Measurements from ENCODE around the gene VRK2. TPM values are rescaled to one million over a fixed set of nuclear protein-coding genes. Genes with fewer than 3 reads are reported as not detected.
"Not testable (repeated sequence)": the region's sequence is repeated elsewhere in the genome, so short reads cannot be mapped to it uniquely, and the experiment has no call there.

The VRK2 gene
- total RNA-seq, 2 donors from 2014 or later = 15.3 to 19.8 TPM

DNA sequence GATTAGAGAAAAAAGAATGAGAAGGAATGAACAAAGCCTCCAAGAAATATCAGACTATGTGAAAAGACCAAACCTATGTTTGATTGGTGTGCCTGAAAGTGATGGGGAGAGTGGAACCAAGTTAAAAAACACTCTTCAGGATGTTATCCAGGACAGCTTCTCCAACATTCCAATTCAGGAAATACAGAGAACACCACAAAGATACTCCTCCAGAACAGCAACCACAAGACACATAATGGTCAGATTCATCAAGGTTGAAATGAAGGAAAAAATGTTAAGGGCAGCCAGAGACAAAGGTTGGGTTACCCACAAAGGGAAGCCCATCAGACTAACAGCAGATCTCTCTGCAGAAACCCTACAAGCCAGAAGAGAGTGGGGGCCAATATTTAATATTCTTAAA lies 123.2 kb downstream of the VRK2 start:
- not testable (repeated sequence) for H3K27me3 Mint-ChIP-seq; H3K27ac Mint-ChIP-seq; H3K36me3 Mint-ChIP-seq (ENCODE audit: low read depth); DNase-seq; ATAC-seq; H3K4me3 Mint-ChIP-seq; H3K4me1 Mint-ChIP-seq; H3K9me3 ChIP-seq (ENCODE audit: control insufficient read depth, low read length, poor library complexity, severe bottlenecking)

DNA sequence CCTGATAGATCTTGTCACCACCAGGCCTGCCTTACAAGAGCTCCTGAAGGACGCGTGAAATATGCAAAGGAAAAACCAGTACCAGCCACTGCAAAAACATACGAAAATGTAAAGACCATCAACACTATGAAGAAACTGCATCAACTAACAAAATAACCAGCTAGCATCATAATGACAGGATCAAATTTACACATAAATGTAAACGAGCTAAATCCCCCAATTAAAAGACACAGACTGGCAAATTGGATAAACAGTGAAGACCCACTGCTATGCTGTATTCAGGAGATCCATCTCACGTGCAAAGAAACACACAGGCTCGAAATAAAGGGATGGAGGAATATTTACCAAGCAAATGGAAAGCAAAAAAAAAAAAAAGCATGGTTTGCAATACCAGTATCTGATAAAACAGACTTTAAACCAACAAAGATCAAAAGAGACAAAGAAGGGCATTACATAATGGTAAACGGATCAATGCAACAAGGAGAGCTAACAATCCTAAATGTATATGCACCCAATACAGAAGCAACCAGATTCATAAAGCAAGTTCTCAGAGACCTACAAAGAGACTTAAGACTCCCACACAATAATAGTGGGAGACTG lies 123.8 kb downstream of the VRK2 start:
- ATAC-seq; H3K4me3 Mint-ChIP-seq; H3K27me3 Mint-ChIP-seq; DNase-seq; H3K4me1 Mint-ChIP-seq; H3K27ac Mint-ChIP-seq; H3K9me3 ChIP-seq (ENCODE audit: control insufficient read depth, low read length, poor library complexity, severe bottlenecking); H3K36me3 Mint-ChIP-seq (ENCODE audit: low read depth): not testable (repeated sequence)

DNA sequence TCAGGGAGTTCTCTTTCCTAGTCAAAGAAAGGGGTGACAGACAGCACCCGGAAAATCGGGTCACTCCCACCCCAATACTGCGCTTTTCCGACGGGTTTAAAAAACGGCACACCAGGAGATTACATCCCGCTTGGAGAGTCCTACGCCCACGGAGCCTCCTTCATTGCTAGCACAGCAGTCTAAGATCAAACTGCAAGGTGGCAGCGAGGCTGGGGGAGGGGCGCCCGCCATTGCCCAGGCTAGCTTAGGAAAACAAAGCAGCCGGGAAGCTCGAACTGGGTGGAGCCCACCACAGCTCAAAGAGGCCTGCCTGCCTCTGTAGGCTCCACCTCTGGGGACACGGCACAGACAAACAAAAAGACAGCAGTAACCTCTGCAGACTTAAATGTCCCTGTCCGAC lies 125.2 kb downstream of the VRK2 start:
- H3K36me3 Mint-ChIP-seq (ENCODE audit: low read depth); DNase-seq: not testable (repeated sequence)

DNA sequence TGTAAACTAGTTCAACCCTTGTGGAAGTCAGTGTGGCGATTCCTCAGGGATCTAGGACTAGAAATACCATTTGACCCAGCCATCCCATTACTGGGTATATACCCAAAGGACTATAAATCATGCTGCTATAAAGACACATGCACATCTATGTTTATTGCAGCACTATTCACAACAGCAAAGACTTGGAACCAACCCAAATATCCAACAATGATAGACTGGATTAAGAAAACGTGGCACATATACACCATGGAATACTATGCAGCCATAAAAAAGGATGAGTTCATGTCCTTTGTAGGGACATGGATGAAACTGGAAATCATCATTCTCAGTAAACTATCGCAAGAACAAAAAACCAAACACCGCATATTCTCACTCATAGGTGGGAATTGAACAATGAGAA lies 130.6 kb downstream of the VRK2 start:
- not testable (repeated sequence) for H3K4me1 Mint-ChIP-seq; H3K36me3 Mint-ChIP-seq (ENCODE audit: low read depth); H3K27me3 Mint-ChIP-seq; ATAC-seq; H3K27ac Mint-ChIP-seq; H3K4me3 Mint-ChIP-seq; H3K9me3 ChIP-seq (ENCODE audit: control insufficient read depth, low read length, poor library complexity, severe bottlenecking); DNase-seq

More for the DNA sequence above, 125.2 kb downstream of the VRK2 start:
- H3K9me3 ChIP-seq (ENCODE audit: control insufficient read depth, low read length, poor library complexity, severe bottlenecking); ATAC-seq; H3K4me1 Mint-ChIP-seq; H3K27ac Mint-ChIP-seq; H3K4me3 Mint-ChIP-seq; H3K27me3 Mint-ChIP-seq: not testable (repeated sequence)

DNA sequence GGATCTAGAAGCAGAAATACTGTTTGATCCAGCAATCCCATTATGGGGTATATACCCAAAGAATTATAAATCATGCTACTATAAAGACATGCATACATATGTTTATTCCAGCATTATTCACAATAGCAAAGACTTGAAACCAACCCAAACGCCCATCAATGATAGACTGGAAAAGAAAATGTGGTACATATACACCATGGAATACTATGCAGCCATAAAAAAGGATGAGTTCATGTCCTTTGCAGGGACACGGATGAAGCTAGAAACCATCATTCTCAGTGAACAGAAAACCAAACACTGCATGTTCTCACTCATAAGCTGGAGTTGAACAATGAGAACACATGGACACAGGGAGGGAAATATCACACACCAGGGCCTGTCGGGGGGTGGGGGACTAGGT lies 133.6 kb downstream of the VRK2 start:
- ATAC-seq; H3K27ac Mint-ChIP-seq; H3K27me3 Mint-ChIP-seq; H3K4me3 Mint-ChIP-seq; H3K36me3 Mint-ChIP-seq (ENCODE audit: low read depth); H3K4me1 Mint-ChIP-seq; DNase-seq; H3K9me3 ChIP-seq (ENCODE audit: control insufficient read depth, low read length, poor library complexity, severe bottlenecking): not testable (repeated sequence)

DNA sequence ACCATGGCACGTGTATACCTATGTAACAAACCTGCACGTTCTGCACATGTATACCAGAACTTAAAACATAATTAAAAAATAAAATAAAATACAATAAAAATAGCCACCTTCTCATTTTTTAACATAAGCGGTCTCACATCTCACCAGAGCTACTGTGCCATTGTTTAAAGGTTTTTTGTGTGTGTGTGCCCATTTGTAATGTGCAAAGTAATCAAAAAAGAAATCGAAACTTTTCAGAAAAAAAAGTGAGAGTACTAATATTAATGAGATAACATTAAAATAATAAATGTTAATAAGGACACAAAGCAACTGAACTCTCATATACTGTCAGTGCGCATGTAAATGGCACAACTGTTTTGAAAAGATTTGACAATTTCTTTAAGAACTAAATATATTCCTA lies 134.0 kb downstream of the VRK2 start:
- Mint-ChIP-seq H3K4me1 (no peaks in the 10 kb centered on the region), H3K36me3 (ENCODE audit: low read depth) (no peaks in the 10 kb centered on the region), H3K27ac (no peak overlapping the region), H3K27me3 (no peaks in the 10 kb centered on the region), H3K4me3 (no peak overlapping the region)
- DNase-seq (no peak), ATAC-seq (no peak)
- H3K9me3 ChIP-seq (ENCODE audit: control insufficient read depth, low read length, poor library complexity, severe bottlenecking) = no peaks in the 10 kb centered on the region

DNA sequence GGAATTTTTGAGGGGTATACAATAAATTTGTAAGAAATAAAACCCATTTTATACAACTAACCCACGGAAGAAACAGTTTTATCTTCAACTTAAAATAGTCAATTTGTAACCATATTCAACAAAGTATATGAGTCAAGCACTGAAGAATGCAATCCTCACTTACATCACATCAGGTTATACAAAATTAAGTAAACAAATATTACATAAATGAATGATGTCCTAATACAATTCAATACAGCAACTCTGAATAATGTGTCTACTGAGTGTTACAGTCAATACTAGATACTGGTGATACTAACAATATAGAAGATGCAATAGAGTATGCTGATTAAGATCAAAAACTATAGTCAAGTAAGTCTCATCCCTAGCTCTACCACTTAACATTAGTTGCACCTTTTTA lies 135.9 kb downstream of the VRK2 start:
- Mint-ChIP-seq H3K4me1 (no peaks in the 10 kb centered on the region), H3K4me3 (no peak overlapping the region), H3K27ac (no peak overlapping the region), H3K27me3 (no peaks in the 10 kb centered on the region), H3K36me3 (ENCODE audit: low read depth) (no peaks in the 10 kb centered on the region)
- ATAC-seq (no peak), DNase-seq (no peak)
- no peaks in the 10 kb centered on the region for H3K9me3 ChIP-seq (ENCODE audit: control insufficient read depth, low read length, poor library complexity, severe bottlenecking)

DNA sequence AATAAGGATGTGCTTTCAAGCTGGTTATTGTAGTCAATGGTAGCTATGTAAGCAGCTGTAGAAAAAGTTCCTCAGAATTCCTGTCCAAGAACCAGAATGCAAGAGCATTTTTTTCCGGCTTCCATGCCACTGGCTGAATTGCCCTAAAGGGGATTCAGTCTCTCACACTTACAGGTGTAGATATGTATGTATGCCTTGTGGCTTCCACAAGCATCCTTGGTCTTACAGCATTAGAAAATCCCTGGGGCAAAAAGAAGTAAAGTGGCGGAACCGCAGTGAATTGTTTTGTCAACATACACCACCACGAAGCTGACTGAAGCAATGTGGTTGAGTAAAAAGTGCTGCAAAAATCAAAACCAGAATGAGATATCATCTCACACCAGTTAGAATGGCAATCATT lies 139.9 kb downstream of the VRK2 start:
- Mint-ChIP-seq H3K4me1 (no peaks in the 10 kb centered on the region), H3K36me3 (ENCODE audit: low read depth) (no peaks in the 10 kb centered on the region), H3K4me3 (no peak overlapping the region), H3K27me3 (no peaks in the 10 kb centered on the region), H3K27ac (no peak overlapping the region)
- H3K9me3 ChIP-seq (ENCODE audit: control insufficient read depth, low read length, poor library complexity, severe bottlenecking) = no peaks in the 10 kb centered on the region
- no peak for DNase-seq
- no peak for ATAC-seq

DNA sequence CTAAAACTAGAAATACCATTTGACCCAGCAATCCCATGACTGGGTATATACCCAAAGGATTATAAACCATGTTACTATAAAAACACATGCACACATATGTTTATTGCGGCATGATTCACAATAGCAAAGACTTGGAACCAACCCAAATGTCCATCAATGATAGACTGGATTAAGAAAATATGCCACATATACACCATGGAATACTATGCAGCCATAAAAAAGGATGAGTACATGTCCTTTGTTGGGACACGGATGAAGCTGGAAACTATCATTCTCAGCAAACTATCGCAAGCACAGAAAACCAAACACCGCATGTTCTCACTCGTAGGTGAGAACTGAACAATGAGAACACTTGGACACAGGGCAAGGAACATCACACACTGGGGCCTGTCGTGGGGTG lies 140.4 kb downstream of the VRK2 start:
- H3K9me3 ChIP-seq (ENCODE audit: control insufficient read depth, low read length, poor library complexity, severe bottlenecking); DNase-seq; H3K27me3 Mint-ChIP-seq; ATAC-seq; H3K36me3 Mint-ChIP-seq (ENCODE audit: low read depth); H3K4me3 Mint-ChIP-seq; H3K27ac Mint-ChIP-seq; H3K4me1 Mint-ChIP-seq: not testable (repeated sequence)

DNA sequence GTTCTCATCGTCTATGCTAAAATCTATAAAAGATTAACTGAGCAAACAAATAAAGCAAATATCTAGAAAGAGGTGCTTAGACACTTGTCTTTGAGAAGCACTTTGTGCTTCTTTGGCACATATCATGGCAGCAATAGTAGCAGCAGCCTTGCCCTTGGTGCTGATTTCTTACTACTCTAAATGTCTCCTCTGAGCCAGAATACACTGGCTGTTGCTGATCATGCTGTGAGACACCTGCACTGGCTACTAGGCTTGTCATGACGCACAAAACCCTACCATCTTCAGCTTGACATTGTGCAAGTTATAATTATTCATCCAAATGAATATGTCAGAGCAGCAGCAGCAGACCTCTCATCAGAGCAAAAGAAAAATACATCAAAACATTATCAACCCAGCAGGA lies 147.9 kb downstream of the VRK2 start:
- H3K27ac Mint-ChIP-seq = no peak overlapping the region
- H3K4me1 Mint-ChIP-seq = peaks cover 4% of the 10 kb centered on the region
- H3K27me3 Mint-ChIP-seq = no peaks in the 10 kb centered on the region
- no peaks in the 10 kb centered on the region for H3K36me3 Mint-ChIP-seq (ENCODE audit: low read depth)
- no peak for DNase-seq
- H3K9me3 ChIP-seq (ENCODE audit: control insufficient read depth, low read length, poor library complexity, severe bottlenecking) = no peaks in the 10 kb centered on the region
- no peak for ATAC-seq
- no peak overlapping the region for H3K4me3 Mint-ChIP-seq

DNA sequence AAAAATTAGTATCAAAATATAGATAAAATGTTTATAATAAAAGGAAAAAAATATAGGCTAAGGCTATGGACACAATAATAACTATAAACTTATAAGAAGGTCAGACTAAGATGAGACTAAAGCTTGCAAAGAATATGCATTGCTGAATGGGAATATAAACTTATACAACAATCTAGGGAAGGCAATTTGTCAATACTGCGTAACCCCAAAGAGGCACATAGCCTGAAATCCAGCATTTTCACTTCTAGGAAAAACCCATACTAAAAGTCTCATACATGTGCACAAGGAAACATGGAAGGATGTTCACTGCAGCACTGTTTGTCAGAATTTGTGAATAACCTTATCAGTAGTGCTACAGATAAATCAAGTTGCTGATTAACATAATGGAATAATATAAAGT lies 149.1 kb downstream of the VRK2 start:
- DNase-seq (no peak), ATAC-seq (no peak)
- no peaks in the 10 kb centered on the region for H3K36me3 Mint-ChIP-seq (ENCODE audit: low read depth)
- H3K4me3 Mint-ChIP-seq = no peak overlapping the region
- no peak overlapping the region for H3K27ac Mint-ChIP-seq
- no peaks in the 10 kb centered on the region for H3K9me3 ChIP-seq (ENCODE audit: control insufficient read depth, low read length, poor library complexity, severe bottlenecking)
- no peaks in the 10 kb centered on the region for H3K27me3 Mint-ChIP-seq
- H3K4me1 Mint-ChIP-seq = peaks cover 4% of the 10 kb centered on the region

DNA sequence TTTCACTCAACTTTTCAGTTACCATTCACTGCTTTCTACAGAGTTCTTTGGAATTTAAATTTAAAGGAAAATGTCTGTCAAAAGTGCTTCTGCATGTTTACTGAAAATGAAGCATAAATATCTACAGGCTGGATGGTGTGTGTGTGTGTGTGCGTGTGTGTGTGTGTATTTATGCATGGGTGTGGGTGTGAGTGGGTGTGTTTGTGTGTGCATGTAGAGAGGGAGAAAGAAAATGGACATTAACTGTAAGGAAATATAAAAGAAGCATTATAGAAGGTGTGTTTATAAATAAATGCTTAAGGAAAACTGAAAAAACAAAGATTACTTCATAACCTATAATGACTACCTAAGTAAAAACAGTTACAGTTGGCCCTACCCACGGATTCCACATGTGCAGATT lies 151.3 kb downstream of the VRK2 start:
- H3K4me1 Mint-ChIP-seq = peaks cover 4% of the 10 kb centered on the region
- ATAC-seq (no peak), DNase-seq (no peak)
- peak overlapping the region; percentile 14 for H3K27ac Mint-ChIP-seq
- H3K27me3 Mint-ChIP-seq = no peaks in the 10 kb centered on the region
- H3K36me3 Mint-ChIP-seq (ENCODE audit: low read depth) = no peaks in the 10 kb centered on the region
- no peaks in the 10 kb centered on the region for H3K9me3 ChIP-seq (ENCODE audit: control insufficient read depth, low read length, poor library complexity, severe bottlenecking)
- no peak overlapping the region for H3K4me3 Mint-ChIP-seq

DNA sequence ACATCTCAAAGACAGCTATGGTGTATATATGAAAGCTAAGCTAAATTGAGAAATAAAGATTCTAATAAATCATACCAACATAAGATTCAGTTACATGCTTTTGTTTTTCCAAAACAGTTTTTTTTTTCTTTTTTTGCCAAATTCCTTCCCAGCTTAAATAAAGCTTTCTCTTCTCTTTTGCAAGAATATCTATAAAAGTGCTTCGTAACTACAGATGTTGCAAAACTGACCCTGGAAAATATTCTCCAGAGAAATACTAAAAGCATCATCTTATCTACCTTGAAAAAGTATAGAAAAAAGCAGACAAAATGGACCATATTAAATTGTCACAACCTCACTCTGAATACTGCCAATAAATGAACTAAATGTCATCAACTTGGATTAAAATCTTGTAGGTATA lies 155.8 kb downstream of the VRK2 start:
- DNase-seq (no peak), ATAC-seq (no peak)
- Mint-ChIP-seq H3K4me3 (no peak overlapping the region), H3K36me3 (ENCODE audit: low read depth) (no peaks in the 10 kb centered on the region), H3K27ac (no peak overlapping the region), H3K4me1 (peaks cover 6% of the 10 kb centered on the region), H3K27me3 (no peaks in the 10 kb centered on the region)
- H3K9me3 ChIP-seq (ENCODE audit: control insufficient read depth, low read length, poor library complexity, severe bottlenecking) = no peaks in the 10 kb centered on the region

DNA sequence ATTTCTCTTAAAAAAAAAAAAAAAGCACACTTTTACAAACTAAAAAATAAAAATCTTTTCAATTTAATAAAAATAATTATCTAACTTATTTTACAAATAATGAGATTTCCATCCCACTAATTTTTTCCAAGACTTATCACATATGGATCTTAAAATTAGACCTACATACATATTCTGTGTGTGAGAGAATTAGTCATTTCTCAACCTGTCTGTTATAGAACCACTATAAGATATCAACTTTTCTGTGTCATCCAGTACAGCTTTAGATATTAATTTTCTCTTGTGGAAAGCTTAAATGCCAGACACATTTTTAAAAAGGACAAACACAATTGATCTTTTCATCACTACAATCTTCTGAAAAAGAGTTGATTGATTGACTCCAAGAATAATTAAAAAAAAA lies 156.4 kb downstream of the VRK2 start:
- Mint-ChIP-seq H3K27ac (no peak overlapping the region), H3K27me3 (no peaks in the 10 kb centered on the region), H3K4me3 (no peak overlapping the region), H3K36me3 (ENCODE audit: low read depth) (no peaks in the 10 kb centered on the region), H3K4me1 (peaks cover 4% of the 10 kb centered on the region)
- DNase-seq (no peak), ATAC-seq (no peak)
- no peaks in the 10 kb centered on the region for H3K9me3 ChIP-seq (ENCODE audit: control insufficient read depth, low read length, poor library complexity, severe bottlenecking)
